GM18505 (cell line): ENCODE results near the gene COL5A1.

Experiments
- ATAC-seq: cut with Tn5 transposase; IDR thresholded peaks from one replicate; pipeline ENCODE4 v1.9.1; 2021; ENCODE audit not compliant: unreplicated experiment
- POLR2A ChIP-seq: IDR thresholded peaks from 4 replicates; pipeline ENCODE4 v1.6.1; 2011; ENCODE audit warnings: borderline replicate concordance; ENCODE audit not compliant: insufficient read depth, insufficient read length; ENCODE audit errors: extremely low read depth

The COL5A1 gene

DNA sequence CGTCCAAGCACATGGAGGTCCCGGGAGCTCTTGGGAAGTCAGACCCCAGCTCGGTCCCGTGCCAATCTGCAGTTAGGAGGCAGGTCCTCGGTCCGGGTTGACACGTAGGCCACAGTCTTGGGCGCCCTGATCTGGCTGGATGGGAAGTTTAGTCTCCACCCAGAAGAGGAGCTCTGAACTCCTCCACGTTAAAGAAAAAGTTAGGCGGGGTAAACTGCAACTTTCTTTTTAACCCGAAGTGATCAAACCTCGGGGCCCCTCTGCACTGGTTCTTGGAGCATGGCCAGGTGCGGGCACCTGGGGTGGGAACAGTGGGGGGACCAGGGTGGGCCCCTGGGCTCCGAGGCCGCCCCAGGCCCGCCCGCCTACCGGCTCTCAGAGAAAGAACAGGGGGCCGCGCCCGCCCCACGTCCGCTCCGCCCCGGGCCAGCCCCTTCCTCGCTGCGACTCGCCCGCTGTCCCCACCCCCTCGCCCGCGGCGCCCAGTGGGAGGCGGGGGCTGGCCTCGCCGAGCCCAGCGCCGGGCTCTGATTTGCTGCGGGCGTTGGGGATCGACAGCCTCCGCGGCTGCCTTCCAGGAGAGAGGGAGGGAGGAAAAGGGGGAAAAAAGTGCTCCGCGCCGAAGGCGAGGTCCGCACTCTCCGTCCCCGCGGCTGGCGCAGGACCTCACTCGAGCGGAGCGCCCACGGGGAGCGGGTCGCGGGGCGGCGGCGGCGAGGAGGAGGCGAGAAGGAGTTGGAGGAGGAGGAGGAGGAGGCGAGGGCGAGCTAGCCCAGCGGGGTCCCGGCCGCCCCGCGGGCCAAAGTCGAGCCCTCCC is at the start of gene COL5A1:
Gene COL5A1 (plus strand): TSS at position 631 of the 817 bp plus-strand sequence. CDS start 385 bp downstream, outside the sequence.
- no peak for ATAC-seq

DNA sequence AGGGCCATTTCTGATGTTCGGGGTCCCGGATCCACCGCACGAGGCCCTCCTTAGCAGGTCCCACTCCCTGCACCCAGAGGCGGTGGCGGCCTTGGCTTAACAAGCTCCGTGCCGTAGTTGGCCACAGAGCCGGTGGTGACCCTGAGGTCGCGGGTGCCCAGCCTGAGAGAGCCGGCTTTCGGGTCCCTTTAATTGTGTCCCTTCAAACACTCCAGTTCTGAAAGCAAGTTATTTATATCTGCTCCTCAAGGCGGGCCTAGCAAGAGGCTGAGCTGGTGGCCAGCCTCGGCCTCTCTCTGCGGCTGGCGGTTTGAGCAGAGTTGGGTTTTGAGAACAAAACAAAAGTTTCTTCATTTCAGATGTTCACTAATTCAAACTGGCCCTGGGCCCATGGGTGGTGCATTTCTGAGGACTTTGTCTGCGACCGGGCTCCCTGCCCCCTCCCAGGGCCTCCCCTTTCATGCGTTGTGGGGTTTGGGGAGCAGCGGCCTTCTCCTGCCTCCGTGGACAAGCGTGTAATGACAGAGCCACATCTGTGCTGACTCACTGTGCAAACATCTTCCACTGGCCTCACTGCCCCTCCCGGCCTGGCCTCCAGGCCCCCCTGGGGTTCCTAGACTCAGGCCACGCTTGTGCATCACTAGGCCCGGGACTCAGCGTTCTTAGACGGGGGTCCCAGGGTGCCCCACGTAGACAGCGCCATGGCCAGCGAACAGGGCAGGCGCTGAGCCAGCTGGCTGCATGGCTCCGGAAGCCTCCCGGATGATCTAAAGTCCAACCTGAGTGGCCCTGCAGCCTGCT is 49.4 kb upstream of the COL5A1 start:
- no peak for ATAC-seq
- TF ChIP-seq POLR2A, result no peak

More for the DNA sequence above, at the start of gene COL5A1:
- TF ChIP-seq POLR2A, result no peak

DNA sequence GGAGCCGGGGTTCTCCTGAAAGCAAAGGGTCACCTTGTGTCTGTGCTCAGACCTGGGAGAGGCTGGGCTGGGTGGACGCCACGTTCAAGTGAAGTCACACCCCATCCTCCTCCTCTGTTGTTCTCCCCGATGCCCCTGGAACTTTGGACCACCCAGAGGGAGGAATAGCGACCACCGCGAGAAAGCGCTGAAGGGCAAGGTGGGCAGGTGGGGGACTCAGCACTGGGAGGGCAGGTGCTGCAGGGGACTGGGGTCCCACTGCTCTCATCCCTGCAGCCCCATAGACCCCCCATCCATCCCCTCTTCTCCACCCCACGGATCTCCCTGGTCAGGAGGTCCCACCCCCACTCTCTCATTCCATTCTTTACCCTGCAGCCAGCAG is 48.8 kb upstream of the COL5A1 start:
- no peak for TF ChIP-seq POLR2A
- no peak for ATAC-seq

DNA sequence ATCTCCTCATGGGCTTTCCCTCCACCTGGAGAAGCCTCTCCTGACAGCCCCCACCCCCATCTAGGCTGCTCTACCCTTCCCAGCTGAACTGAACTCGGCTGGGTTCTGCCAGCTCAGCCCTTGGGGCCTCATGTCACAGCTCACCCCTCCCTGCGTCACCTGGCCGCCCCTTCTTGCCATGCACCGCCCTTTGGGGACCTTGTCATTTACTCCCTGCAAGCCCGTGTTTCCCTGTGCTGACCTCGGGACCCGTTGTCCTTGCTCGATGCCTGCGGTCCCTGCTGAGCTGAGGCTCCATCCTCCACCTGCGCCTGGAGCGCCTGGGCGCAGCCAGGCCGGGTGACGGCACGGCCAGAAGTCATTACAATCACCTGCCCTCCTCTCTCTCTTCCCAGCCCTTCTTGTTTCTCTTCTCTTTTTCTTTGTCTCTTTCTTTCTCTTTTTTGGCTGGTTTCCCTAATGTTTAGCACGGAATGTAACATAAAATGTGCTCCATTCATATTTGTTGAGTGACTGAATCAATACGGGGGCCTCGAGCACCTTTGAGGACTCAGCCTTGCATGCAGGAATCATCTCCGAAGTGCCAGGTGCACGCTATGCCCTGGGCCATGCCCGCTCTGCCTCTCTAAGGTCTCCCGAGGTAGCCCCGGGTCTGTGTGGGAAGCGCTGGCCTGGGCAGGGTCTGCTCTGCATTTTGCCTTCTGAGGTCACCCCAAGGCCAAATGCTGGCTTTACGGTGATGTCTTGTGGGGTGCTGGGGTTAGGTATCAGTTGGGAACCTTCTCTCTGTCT is 48.1 kb upstream of the COL5A1 start:
- no peak for TF ChIP-seq POLR2A
- no peak for ATAC-seq

DNA sequence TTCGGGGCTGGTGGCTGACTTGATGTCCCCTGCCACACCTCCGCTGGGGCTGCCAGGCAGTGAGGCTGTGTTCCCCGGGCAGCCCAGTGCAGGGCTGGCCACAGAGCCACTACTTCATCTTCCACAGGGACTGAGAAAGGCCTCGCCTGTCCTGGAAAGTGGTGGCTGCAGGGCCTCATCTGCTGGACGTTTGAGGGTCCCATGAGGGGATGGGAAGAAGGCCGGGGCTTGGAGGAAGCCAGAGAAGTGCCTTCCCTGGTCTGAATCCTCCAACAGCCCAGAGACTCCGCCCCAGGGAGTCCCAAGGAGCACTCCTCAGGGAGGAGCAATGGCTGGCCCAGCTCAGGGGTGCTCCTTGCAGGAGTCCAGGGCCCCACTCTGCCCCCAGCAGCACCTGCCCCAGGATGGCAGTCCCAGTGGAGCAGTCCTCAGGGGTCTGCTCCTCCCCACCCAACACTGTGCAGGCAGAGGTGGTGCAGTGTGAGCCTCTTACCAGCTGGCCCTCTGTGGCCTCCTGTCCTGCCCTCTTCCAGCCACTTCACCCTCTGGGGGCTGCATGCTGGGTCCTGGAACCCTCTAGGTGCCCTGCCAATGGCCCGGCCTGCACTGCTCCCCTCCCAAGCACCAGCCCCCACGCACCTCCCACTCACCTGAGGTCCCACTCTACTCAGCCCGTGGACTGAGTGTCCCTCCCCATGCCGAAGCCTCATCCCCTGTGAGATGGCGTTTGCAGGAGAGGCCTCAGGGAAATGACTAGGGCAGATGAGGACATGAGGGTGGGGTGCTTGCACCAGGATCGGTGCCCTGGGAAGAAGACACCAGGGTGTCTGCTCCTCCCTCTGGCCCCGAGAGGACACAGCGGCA is 47.3 kb upstream of the COL5A1 start:
- ATAC-seq, result no peak
- TF ChIP-seq POLR2A, result no peak

DNA sequence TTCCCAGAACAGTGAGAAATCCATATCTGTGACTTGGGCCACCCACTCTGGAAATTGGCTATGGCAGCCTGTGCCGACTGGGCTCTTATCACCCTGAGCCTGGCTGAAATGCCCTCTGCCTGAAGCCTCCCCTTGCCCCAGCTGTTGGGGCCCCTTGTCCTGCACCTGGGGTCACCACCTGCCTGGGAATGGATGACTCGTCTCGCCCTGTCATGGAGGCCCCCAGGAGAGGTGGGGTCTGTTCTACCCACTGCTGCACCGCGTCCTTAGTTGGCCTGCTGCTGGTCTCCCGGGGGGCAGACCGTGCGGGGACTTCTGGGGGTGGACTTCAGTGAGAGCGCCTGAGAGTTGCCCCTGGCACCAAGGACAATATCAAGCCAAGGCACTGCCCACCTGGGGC is 46.6 kb upstream of the COL5A1 start:
- no peak for ATAC-seq
- TF ChIP-seq POLR2A, result no peak

DNA sequence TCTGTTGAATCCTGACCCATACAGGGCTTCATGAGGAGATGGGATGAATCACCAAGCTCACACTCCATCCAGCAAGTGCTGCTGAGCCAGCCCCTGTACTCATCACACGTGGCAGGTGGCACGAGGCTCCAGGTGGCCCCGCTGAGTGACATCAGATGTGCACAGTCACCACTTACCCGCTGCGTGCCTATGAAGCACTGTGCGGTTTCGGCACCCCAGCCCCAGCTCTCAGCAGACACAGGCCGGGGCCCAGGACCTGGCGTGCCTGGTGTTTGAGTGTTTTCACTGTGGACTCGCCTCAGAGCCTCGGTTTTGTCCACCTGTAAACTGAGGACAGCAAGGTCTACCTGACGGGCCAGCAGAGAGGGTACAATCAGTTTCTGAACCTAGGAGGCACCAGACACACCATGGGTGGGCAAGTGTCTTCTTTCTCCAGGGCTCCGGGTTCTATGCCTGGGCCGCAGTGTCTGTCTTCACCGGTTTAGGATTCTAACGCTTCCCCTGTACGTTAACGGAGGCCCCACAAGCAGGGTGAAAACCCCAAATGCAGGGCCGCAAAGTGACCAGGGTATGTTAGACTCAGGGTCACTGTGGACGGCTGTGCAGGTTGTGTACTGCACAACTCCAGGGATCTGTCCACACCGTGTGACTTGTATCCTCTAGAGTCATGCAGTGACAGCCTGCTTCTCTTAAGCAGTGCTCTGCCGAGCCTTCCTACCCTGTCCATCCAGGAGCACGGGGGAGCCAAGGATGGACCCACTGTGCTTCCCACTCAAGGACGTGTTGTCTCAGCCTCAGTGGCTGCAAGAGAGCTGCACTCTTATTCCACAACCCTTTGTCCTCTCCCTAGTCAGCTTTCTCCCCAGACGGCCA is 44.3 kb upstream of the COL5A1 start:
- TF ChIP-seq POLR2A, result no peak
- ATAC-seq, result no peak

DNA sequence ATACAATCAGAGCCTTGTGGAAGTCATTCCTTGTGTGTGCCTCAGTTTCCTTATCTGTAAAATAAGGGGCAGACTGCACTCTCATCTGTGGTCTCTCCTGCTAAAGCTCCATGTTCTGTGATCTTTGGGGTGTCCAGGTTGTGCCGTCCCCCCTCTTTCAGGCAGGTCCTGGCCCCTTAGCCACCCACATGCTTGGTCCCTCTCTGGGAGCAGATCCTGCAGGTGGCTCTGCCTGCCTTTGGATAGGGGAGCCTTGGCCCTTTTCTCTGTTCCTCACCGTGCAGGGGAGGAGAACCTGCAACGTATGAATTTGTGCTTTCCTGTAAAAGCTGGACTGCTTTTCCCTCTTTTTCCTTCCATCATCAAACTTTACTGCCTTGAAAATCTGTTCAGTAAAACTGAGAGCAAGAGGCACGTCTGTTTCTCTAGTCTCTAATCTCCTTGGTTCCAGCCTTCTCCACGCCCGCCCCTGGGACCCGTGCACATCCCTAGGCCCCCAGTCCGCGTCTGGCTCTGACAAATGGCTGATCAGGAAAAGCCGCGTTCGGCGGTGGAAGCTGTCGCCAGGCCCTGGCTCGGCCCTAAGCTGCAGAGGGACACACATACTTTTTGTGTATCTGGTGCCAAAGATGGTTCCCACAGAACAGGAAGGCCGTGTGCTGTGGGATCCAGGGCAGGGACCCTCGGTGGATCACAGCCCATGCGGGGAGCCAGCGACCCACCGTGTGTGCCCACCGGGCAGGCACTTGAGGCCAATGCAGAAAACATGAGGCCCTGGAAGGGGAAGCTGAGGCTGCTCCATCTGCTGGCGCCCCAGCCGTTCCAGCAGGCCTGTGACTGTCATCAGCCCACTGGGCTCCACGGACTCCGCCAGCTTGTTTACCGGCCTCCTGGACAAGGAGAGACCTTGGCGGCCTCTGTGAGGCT is 43.4 kb upstream of the COL5A1 start:
- no peak for TF ChIP-seq POLR2A
- no peak for ATAC-seq

DNA sequence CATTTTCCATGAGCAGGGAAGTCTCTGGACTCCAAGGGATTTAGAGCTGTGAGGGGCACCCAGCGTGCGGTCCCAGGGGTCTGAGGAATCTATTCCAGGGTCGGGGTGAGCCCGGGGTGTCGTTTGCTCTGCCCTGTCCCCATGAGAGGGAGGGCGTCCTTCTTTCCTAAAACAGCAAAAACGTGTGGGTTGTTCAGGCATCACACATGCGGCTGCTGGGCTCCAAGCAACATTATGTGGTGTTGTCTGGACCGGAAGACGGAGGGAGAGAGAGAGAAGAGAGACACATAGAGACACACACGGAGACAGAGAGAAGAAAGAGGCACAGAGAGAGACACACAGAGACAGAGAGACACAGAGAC is 42.7 kb upstream of the COL5A1 start:
- ATAC-seq, result no peak
- TF ChIP-seq POLR2A, result no peak

DNA sequence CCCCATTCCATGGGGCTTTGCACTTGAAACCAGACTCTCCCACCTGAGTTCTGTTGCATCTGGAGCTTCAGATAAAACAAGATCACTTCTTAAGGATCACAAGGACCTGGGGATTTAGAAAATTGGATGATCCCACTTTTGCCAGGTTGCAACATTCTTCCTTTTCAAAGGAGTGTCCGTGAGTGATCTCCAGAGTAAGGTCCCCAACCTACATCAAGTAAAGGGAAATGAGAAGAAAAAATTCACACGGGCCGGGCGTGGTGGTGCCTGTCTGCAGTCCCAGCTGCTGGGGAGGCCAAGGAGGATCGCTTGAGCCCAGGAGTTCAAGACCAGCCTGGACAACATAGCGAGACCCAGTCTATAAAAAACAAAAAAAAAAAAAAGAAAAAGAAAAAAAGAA is 41.2 kb upstream of the COL5A1 start:
- no peak for ATAC-seq
- TF ChIP-seq POLR2A, result no peak
